ENCODE measurements around the gene ISG20.

Gene ISG20

DNA sequence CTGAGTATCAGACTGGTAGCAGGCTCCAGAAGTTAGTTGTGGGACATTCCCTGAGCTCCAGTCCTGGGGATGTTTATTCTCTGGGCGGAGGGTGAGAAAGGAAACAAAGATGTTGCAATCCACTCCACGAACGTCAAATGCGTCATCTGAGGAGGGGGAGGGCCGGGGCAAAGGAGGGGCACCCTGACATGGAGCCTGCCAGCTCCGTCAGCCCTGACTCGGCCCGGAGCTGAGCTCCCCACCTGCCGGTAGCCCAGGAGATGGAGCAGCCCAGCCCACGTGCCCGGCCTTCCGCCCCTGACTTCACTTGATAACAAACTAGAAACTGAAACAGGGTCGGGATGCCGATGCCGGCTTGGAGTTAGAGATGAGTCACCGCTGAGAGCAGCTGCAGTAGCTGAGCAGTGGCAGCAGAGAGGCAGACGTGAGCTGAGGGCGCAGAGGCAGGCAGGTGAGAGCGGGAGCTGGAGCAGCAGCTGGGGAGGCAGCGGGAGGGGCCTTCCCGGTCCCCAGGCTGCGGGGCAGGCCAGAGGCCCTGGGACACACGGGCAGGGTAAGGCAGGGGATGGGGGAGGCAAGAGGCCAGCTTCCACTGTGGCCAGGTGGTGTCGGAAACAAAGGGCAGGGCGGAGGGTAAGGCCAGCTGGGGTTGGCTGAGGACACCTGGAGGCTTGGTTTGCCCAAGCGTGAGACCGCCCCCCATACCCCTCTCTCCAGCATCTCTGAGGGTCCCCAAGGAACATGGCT, at the start of gene ISG20:
TSS of gene ISG20 (plus strand) at position 391 of the 747 bp plus-strand sequence. CDS start at position 742, 351 bp downstream.
- peak; percentile 85 to 86 for DNase-seq (ENCODE audit: low read depth in 2 of 2)

DNA sequence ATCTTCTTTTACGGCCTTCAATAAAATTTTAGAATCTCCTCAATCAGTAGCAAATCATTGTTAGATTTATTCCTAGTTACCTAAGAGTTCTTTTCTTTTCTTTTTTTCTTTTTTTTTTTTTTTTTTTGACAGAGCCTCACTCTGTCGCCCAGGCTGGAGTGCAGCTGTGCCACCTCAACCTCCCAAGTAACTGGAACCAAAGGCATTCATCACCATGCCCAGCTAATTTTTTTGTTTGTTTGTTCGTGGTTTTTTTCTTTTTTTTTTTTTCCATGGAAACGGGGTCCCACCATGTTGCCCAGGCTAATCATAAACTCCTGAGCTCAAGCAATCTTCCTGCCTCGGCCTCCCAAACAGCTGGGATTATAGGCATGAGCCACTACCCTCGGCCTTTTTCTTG, 48.1 kb upstream of the ISG20 start:
- no peak for DNase-seq (ENCODE audit: low read depth in 2 of 2)

GRCh38 chr15:88591384-88591783, 47.4 kb upstream of the ISG20 start:
- no peak for DNase-seq (ENCODE audit: low read depth in 2 of 2)

DNA sequence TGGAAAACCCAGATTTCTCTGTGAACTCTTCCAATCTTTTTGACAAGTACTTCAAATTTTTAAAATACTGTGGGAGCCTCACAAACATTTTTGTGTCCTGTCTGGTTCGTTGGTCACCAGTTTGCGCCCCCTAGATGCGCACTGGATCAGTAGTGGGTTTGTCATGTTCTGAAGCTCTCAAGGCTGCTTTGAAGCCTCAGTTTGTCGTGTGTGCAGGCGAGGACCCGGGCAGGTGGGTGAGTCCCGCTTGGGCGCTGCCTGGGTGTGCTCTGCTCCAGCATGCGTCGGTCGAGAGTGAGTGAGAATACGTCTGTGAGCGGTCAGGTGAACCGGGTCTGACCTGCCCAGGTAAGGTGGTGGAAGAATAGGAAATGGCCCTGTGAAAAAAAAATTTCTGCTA, 34.9 kb upstream of the ISG20 start:
- no peak for DNase-seq (ENCODE audit: low read depth in 2 of 2)

- no peak for DNase-seq (ENCODE audit: low read depth in 2 of 2)
Measured at GRCh38 chr15:88604381-88605188, 34.2 kb upstream of the ISG20 start.

GRCh38 chr15:88605189-88606069, 33.4 kb upstream of the ISG20 start:
- peak in 1 of 2 donors; percentile 33 for DNase-seq (ENCODE audit: low read depth in 2 of 2)

DNA sequence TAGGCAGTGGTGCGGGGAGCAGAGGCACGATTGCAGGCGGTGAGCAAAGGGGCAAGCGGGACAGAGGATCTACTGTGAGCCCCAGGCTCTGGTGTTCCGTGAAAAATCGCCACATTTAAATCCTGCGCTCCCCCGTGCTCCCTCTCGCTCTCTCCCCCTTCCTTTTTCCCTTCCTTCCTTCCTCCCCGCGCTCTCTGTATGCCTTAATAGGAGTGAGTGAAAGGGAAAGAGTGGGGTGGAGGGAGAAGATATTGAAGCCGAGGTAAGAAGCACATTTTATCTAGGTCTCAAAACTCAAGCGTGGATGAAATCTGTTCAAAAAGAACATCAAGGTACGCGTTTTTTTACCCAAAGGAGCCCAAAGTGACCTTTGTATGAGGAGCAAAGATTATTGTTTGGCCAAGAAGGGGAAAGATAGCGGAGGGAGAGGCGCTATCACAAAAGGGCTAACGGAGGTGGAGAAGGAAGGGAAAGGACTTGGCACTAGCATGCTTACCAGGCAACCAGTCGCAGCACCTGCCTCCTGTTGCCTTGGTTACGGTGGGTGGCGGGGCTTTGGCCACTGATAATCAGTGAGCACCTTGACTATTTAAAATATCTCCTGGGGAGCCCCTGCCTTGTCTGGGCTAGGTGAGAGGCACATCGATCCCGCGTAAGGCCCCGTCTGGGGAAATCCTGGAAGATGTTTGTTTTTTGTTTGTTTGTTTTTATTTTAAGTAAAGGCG, 32.6 kb upstream of the ISG20 start:
- DNase-seq (ENCODE audit: low read depth in 2 of 2), result no peak

GRCh38 chr15:88607951-88608350, 30.9 kb upstream of the ISG20 start:
- no peak for DNase-seq (ENCODE audit: low read depth in 2 of 2)

GRCh38 chr15:88608607-88609181, 30.1 kb upstream of the ISG20 start:
- no peak for DNase-seq (ENCODE audit: low read depth in 2 of 2)

- DNase-seq (ENCODE audit: low read depth in 2 of 2), result no peak
Measured at GRCh38 chr15:88609344-88610090, 29.3 kb upstream of the ISG20 start.

GRCh38 chr15:88610701-88611231, 28.1 kb upstream of the ISG20 start:
- no peak for DNase-seq (ENCODE audit: low read depth in 2 of 2)

GRCh38 chr15:88612186-88612796, 26.5 kb upstream of the ISG20 start:
- DNase-seq (ENCODE audit: low read depth in 2 of 2), result no peak

DNA sequence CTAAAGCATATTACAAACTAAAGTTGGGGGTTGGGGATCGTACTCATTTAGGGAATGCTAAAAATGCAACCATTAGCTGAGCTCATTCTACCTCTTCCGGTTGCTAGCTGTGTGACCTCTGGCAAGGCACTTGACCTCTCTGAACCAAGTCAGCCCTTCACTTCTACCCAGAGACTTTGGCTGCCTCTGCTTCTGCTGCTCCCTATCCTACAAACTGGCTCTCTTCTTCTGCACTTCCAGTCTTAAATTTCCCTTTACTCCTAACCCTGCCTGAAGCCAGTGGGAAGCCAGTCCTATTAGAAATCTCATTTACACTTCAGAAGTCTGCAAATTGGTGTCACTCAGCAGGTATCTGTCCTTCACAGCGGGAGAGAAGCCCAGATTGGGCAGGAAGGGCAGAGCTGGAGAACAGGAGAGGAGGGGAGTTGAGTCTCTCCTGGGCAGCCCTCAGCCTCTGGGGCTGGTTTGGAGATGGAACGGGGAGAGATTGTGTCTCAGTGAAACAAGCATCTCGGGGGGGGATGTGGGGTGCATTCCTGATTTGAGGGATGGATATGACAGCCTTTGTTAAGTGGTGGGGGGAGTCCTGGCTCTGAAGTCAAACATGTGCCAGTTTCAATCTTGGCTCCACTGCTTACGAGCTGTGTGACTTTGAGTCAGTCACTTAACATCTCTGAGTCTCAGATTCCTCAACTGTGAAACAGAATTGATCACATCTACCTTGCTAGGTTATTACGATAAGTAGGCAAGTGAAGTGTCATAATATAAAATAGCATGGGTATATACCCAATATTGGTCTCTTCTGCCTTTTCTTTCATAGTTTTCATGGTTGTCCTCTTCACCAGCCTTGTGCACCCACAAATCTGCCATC, 25.5 kb upstream of the ISG20 start:
- no peak for DNase-seq (ENCODE audit: low read depth in 2 of 2)

DNA sequence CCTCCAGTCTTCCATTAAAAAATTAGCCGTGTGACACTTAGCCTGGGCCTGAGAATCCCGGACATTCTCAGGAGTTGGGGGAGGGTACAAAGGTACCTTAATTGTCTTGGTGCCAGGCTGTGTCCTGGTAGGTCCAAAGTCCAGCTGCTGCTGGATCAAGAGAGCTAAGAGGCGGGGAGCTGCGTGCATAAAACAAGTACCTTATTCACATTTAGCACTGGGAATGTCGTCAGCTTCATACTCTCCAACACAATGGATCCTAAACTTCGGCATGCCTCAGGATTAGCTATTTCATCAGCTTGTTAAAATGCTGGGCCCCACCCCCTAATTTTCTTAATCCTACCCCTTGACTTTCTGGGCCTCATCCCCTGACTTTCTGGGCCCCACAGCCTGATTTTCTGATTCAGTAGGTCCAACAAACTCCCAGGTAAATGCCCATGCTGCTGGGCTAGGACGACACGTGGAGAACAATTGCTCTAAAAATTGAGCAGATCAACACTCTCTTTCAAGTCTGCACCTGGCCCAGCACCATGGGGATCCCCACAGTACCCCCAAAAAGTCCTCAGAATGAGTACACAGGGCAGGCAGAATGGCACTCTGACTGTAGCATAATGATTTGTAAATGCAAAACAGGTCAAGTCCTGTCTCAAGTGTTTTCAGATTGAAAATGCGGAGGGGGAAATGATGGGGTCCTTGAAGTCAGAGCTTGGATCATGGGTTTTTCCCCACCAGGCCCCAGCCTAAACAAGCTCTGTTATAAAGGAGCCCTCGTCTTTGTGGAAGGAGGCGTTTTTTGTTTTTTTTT, 23.3 kb upstream of the ISG20 start:
- no peak for DNase-seq (ENCODE audit: low read depth in 2 of 2)

DNA sequence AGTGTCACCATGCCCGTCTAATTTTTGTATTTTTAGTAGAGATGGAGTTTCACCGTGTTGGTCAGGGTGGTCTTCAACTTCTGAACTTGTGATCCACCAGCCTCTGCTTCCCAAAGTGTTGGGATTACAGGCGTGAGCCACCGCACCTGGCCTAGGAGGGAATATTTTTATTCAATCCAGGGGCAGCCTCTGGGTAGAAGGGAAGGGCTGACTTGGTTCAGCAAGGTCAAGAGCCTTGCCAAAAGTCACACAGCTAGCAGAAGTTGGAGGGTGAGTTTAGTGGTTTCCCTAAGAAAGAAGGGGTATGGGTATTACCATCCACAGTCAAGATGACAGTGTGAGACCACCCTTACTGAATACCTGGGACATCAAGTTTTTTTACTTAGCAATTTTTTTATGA, 22.6 kb upstream of the ISG20 start:
- no peak for DNase-seq (ENCODE audit: low read depth in 2 of 2)

DNA sequence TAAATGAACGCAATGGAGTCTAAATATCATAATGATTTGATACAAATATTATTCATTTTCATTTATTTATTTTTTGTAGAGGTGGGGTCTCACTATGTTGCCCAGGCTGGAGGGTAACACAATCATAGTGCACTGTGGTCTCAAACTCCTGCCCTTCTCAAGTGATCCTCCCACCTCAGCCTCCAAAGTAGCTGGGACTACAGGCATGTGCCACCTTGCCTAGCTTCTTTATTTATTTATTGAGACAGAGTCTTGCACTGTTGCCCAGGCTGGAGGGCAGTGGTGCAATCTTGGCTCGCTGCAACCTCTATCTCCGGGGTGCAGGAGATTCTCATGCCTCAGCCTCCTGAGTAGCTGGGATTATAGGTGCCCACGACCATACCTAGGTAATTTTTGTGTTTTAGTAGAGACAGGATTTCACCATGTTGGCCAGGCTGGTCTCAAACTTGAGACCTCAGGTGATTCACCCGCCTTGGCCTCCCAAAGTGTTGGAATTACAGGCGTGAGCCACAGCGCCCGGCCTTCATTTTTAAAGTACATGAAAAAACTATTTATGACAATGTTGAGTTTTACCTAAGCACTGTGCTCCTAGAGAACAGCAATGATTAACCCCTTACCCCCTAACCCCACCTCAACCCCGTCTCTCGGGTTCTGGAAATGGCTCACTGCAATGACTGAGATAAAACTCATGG, 21.6 kb upstream of the ISG20 start:
- DNase-seq (ENCODE audit: low read depth in 2 of 2), result no peak

DNA sequence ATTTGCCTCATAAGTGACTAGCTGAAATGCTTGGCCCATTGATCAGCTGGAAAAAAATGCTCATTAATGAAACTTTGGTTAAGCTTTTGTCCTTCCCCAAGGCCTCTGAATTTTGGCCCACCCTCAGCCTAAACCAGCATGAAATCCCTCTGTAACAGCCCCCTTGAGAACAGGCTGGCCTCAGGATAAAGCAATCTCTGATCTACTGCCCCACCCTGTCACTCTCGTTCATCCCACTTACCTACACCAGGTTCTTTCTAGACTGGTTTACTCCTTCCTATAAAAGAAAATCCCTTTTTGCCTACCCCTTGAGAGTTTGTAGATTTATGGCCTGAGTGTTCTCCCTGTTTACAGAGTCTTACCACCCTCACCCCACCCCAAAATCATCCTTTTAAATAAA, 21.0 kb upstream of the ISG20 start:
- DNase-seq (ENCODE audit: low read depth in 2 of 2), result no peak
